ENCODE results near the gene MYL2. TPM values are rescaled to one million over a fixed set of nuclear protein-coding genes. Genes with fewer than 3 reads are reported as not detected.

MYL2 gene
- total RNA-seq, 1 donor from 2014 or later, result not detected

DNA sequence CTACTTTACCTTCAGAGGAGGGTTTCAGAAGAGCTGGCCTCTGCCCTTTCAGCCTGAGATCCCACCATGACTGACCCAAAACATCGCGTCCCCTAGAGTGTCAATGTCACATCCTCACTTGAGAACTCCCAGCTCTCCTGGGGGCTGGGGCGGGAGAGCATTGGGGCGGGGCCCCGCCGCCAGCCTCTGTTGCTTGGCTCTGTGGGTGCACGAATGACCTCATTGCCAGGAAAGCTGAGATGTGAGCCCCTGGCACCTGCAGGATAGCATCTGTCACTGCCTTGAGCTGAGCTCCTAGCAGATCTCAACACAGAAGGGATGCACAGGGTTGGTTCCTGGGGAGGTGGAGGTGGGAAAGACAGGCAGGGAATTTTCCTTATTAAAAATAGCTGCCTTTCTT, 20.6 kb upstream of the MYL2 start:
- Mint-ChIP-seq H3K4me1 (ENCODE audit: unreplicated experiment) (peaks cover 6% of the 10 kb centered on the region), H3K27me3 (ENCODE audit: unreplicated experiment) (peaks cover 21% of the 10 kb centered on the region), H3K9me3 (ENCODE audit: unreplicated experiment) (peaks cover 5% of the 10 kb centered on the region), H3K27ac (ENCODE audit: unreplicated experiment) (no peak overlapping the region), H3K36me3 (ENCODE audit: unreplicated experiment) (no peaks in the 10 kb centered on the region), H3K4me3 (ENCODE audit: unreplicated experiment) (no peak overlapping the region)
- peak; percentile 73 for DNase-seq (ENCODE audit: extremely low spot score, unreplicated experiment)
- TF ChIP-seq, protein P1, sequence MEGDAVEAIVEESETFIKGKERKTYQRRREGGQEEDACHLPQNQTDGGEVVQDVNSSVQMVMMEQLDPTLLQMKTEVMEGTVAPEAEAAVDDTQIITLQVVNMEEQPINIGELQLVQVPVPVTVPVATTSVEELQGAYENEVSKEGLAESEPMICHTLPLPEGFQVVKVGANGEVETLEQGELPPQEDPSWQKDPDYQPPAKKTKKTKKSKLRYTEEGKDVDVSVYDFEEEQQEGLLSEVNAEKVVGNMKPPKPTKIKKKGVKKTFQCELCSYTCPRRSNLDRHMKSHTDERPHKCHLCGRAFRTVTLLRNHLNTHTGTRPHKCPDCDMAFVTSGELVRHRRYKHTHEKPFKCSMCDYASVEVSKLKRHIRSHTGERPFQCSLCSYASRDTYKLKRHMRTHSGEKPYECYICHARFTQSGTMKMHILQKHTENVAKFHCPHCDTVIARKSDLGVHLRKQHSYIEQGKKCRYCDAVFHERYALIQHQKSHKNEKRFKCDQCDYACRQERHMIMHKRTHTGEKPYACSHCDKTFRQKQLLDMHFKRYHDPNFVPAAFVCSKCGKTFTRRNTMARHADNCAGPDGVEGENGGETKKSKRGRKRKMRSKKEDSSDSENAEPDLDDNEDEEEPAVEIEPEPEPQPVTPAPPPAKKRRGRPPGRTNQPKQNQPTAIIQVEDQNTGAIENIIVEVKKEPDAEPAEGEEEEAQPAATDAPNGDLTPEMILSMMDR (IDR thresholded peaks at IDR 0.05), result no peak

GRCh38 chr12:110940296-110940695, 19.9 kb upstream of the MYL2 start:
- peak; percentile 42 for DNase-seq (ENCODE audit: extremely low spot score, unreplicated experiment)
- H3K27me3 Mint-ChIP-seq (ENCODE audit: unreplicated experiment), result peaks cover 24% of the 10 kb centered on the region

DNA sequence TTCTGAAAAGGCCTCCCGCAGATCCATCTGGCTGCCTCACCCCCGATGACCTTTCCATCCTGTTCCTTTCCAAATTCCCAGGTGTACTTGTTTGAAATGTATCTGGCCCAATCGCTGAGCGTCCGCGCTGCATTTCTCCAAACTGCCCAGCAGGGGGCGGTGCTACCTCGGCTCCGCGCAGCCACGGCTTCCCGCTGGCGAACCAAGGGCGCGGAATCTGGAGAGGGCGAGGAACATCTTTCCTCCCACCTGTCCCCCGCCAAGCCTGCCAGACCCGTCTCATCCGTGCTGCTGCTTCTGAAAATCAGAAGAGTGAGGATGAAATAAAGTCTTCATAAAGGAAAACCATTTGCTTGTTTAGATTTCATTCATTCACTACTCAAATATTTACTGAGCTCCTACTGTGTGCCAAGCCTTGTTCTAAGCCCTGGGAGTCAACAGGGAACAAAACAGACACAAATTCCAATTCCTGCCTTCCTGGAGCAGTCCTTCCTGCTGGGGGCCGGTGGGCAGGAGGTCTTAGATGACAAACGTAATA, 16.8 kb upstream of the MYL2 start:
- Mint-ChIP-seq H3K27me3 (ENCODE audit: unreplicated experiment) (peaks cover 22% of the 10 kb centered on the region), H3K4me3 (ENCODE audit: unreplicated experiment) (no peak overlapping the region), H3K9me3 (ENCODE audit: unreplicated experiment) (no peaks in the 10 kb centered on the region), H3K4me1 (ENCODE audit: unreplicated experiment) (peaks cover 6% of the 10 kb centered on the region), H3K36me3 (ENCODE audit: unreplicated experiment) (no peaks in the 10 kb centered on the region), H3K27ac (ENCODE audit: unreplicated experiment) (no peak overlapping the region)
- DNase-seq (ENCODE audit: extremely low spot score, unreplicated experiment), result peak; percentile 84
- TF ChIP-seq, protein P1 (IDR thresholded peaks at IDR 0.05), result peak; percentile 92

More at GRCh38 chr12:110940296-110940695, 19.9 kb upstream of the MYL2 start:
- H3K27ac Mint-ChIP-seq (ENCODE audit: unreplicated experiment), result no peak overlapping the region
- TF ChIP-seq, protein P1 (IDR thresholded peaks at IDR 0.05), result no peak
- H3K36me3 Mint-ChIP-seq (ENCODE audit: unreplicated experiment), result no peaks in the 10 kb centered on the region
- H3K4me1 Mint-ChIP-seq (ENCODE audit: unreplicated experiment), result peaks cover 6% of the 10 kb centered on the region
- H3K4me3 Mint-ChIP-seq (ENCODE audit: unreplicated experiment), result no peak overlapping the region
- no peaks in the 10 kb centered on the region for H3K9me3 Mint-ChIP-seq (ENCODE audit: unreplicated experiment)

- no peak overlapping the region for H3K4me3 Mint-ChIP-seq (ENCODE audit: unreplicated experiment)
- TF ChIP-seq, protein P1 (IDR thresholded peaks at IDR 0.05), result no peak
- H3K36me3 Mint-ChIP-seq (ENCODE audit: unreplicated experiment), result no peaks in the 10 kb centered on the region
- H3K27ac Mint-ChIP-seq (ENCODE audit: unreplicated experiment), result no peak overlapping the region
- H3K4me1 Mint-ChIP-seq (ENCODE audit: unreplicated experiment), result peaks cover 6% of the 10 kb centered on the region
- no peak for DNase-seq (ENCODE audit: extremely low spot score, unreplicated experiment)
- no peaks in the 10 kb centered on the region for H3K9me3 Mint-ChIP-seq (ENCODE audit: unreplicated experiment)
- H3K27me3 Mint-ChIP-seq (ENCODE audit: unreplicated experiment), result peaks cover 22% of the 10 kb centered on the region
Observed at GRCh38 chr12:110936367-110937103, 16.2 kb upstream of the MYL2 start.

- no peak overlapping the region for H3K4me3 Mint-ChIP-seq (ENCODE audit: unreplicated experiment)
- TF ChIP-seq, protein P1 (IDR thresholded peaks at IDR 0.05), result no peak
- H3K27ac Mint-ChIP-seq (ENCODE audit: unreplicated experiment), result no peak overlapping the region
- H3K9me3 Mint-ChIP-seq (ENCODE audit: unreplicated experiment), result no peaks in the 10 kb centered on the region
- no peaks in the 10 kb centered on the region for H3K36me3 Mint-ChIP-seq (ENCODE audit: unreplicated experiment)
- no peak for DNase-seq (ENCODE audit: extremely low spot score, unreplicated experiment)
- peaks cover 22% of the 10 kb centered on the region for H3K27me3 Mint-ChIP-seq (ENCODE audit: unreplicated experiment)
- H3K4me1 Mint-ChIP-seq (ENCODE audit: unreplicated experiment), result peaks cover 6% of the 10 kb centered on the region
Observed at GRCh38 chr12:110935588-110935987, 15.2 kb upstream of the MYL2 start.

Data from osteocyte (in vitro differentiated cells).